22Rv1 (cell line): Measurements from ENCODE around the gene TMC8.

Source experiments
- CTCF ChIP-seq: fragments of 450-650 bp; IDR thresholded peaks from 2 replicates; pipeline ENCODE4 v1.5.1; 2017; ENCODE audit warnings: mild to moderate bottlenecking
- ZFX ChIP-seq: fragments of 450-650 bp; IDR thresholded peaks from 2 replicates; pipeline ENCODE4 v1.6.1; 2017; ENCODE audit warnings: antibody characterized with exemption, borderline replicate concordance

GRCh38 chr17:78133971-78134898 is 3.7 kb downstream of the TMC8 start:
- TF ChIP-seq CTCF (peak; percentile 89), ZFX (no peak)
